Adrenal gland (tissue), 12 donors: ENCODE data around the gene LIPK. TPM values are rescaled to one million over a fixed set of nuclear protein-coding genes. Genes with fewer than 3 reads are reported as not detected.
"Not testable (repeated sequence)": the region's sequence is repeated elsewhere in the genome, so short reads cannot be mapped to it uniquely, and the experiment has no call there.

ENCODE experiments used
- DNase-seq, 7 donors: peaks; one replicate each; pipeline ENCODE4 v3.0.0-alpha.2; 2019 to 2020
- H3K27ac ChIP-seq, 5 donors: fragments of 200-600 bp; sonication (generic) in 4 of 5; 1 replicate in 3 of 5; 2 replicates in 2 of 5; pipeline versions ENCODE4 v1.5.1 to v1.8.0; 2016 to 2020; ENCODE audit warnings: mild to moderate bottlenecking in 1 of 5
- H3K27me3 ChIP-seq: fragments of 200-600 bp; 2 replicates; pipeline ENCODE4 v1.8.0; 2021
- H3K36me3 ChIP-seq, 2 donors: fragments of 200-600 bp; replicated peaks in 1 of 2; 1 replicate in 1 of 2; 2 replicates in 1 of 2; pipeline versions ENCODE4 v1.5.1 to v1.8.0; 2018 to 2022
- H3K4me1 ChIP-seq, 2 donors: fragments of 200-600 bp; replicated peaks in 1 of 2; 1 replicate in 1 of 2; 2 replicates in 1 of 2; pipeline versions ENCODE4 v1.5.1 to v1.8.0; 2018 to 2021
- H3K4me3 ChIP-seq, 4 donors: fragments of 200-600 bp; sonication (generic) in 3 of 4; one replicate each; pipeline ENCODE4 v1.5.1; 2016 to 2018
- H3K9me3 ChIP-seq, 3 donors: fragments of 200-600 bp; sonication (generic) in 1 of 3; replicated peaks in 1 of 3; 1 replicate in 2 of 3; 2 replicates in 1 of 3; pipeline versions ENCODE4 v1.5.1 to v1.8.0; 2016 to 2021
- POLR2A ChIP-seq, 2 donors: fragments of 450-650 bp; IDR thresholded peaks; one replicate each; pipeline ENCODE4 v1.6.1; 2017; ENCODE audit warnings: antibody characterized with exemption in 2 of 2, mild to moderate bottlenecking in 2 of 2, moderate library complexity in 1 of 2
- WGBS, 4 donors: extraction: QIAGEN DNeasy Blood & Tissue Kit in 2 of 4; methylation state at CpG; one replicate each; pipeline versions ENCODE4 v1.1.5 to v1.1.7; 2013 to 2017; 5-methylcytosine and 5-hydroxymethylcytosine counted together
- intact Hi-C, 2 donors: fragments of 100-400 bp; cut with DNase I; formaldehyde crosslinking; loops; one replicate each; pipeline versions ENCODE4 v1.14.1 to v1.15.0; 2022 to 2023
- polyA plus RNA-seq, 3 donors: library from polyadenylated mRNA; stranded (reverse); fragments of 200-250 nt in 2 of 3; fragments of 350-450 nt in 1 of 3; fragmentation: Illumina TruSeq in 1 of 3; extraction: RNeasy Lipid Tissue Mini Kit (QIAGEN cat#74804) in 1 of 3; gene quantifications; one replicate each; pipeline ENCODE4 v1.2.3, GENCODE V29; 2013 to 2014
- total RNA-seq, 9 donors: library from RNA; depleted of rRNA in 4 of 9; stranded (reverse); fragments of >200 nt in 4 of 9; fragments of 120-200 nt in 1 of 9; fragmentation: NEBNext Ultra II Directional in 1 of 9; extraction: Animal tissue kit (Norgen Biotek cat#: 25700) in 1 of 9; gene quantifications; one replicate each; pipeline versions ENCODE4 v1.1.0 to v1.2.4, GENCODE V29; 2013 to 2023
- TF ChIP-seq, protein P1 (sequence below), 6 experiments: fragments of 450-650 bp in 4 of 6; fragments of 200-600 bp in 2 of 6; sonication (generic) in 1 of 6; IDR thresholded peaks; 1 replicate in 5 of 6; 2 replicates in 1 of 6; pipeline versions ENCODE4 v1.5.1 to v1.8.0; 2016 to 2021; ENCODE audit warnings: antibody characterized with exemption in 6 of 6, mild to moderate bottlenecking in 2 of 6, moderate library complexity in 1 of 6
- donor health status: healthy with polysubstance abuse.
- donor health status: Bipolar disorder and iron deficiency.
- donor health status: DM: yes; HTN: yes; CAD: no.
- donor health status: DM: no; HTN: no; CAD: no.
- donor health status: DM: no; HTN: no; CAD: no.
- donor health status: DM: yes; HTN: yes; CAD: no.

The LIPK gene
- total and polyA plus RNA-seq, 12 donors: not detected

DNA sequence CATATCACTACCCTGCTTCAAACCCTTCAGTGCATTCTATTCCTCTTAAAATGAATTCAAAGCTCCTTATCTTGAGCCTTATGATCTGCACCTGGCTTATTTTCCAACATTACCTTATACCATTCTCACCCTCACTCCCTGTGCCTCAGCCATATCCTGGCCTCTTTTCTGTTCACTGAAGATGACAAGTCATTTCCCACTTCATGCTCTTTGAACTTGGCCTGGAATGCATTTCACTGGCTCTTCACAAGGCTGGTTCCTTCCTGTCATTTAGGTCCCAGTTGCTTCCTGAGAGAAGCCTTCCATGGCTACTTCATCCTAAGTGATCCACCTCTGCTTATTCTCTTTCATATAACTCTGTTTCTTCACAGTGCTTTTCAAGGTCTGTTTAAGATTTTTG is 45.0 kb upstream of the LIPK start:
- H3K36me3 ChIP-seq: no peaks in the 10 kb centered on the region
- no peaks in the 10 kb centered on the region for H3K27me3 ChIP-seq
- no peak for DNase-seq
- intact Hi-C loops: no loop called here
- H3K9me3 ChIP-seq: no peaks in the 10 kb centered on the region
- H3K4me3 ChIP-seq: no peak overlapping the region
- no peak overlapping the region for H3K27ac ChIP-seq
- TF ChIP-seq, protein P1, sequence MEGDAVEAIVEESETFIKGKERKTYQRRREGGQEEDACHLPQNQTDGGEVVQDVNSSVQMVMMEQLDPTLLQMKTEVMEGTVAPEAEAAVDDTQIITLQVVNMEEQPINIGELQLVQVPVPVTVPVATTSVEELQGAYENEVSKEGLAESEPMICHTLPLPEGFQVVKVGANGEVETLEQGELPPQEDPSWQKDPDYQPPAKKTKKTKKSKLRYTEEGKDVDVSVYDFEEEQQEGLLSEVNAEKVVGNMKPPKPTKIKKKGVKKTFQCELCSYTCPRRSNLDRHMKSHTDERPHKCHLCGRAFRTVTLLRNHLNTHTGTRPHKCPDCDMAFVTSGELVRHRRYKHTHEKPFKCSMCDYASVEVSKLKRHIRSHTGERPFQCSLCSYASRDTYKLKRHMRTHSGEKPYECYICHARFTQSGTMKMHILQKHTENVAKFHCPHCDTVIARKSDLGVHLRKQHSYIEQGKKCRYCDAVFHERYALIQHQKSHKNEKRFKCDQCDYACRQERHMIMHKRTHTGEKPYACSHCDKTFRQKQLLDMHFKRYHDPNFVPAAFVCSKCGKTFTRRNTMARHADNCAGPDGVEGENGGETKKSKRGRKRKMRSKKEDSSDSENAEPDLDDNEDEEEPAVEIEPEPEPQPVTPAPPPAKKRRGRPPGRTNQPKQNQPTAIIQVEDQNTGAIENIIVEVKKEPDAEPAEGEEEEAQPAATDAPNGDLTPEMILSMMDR (IDR thresholded peaks at IDR 0.05): no peak
- TF ChIP-seq POLR2A (IDR thresholded peaks at IDR 0.05): no peak
- H3K4me1 ChIP-seq: no peaks in the 10 kb centered on the region

GRCh38 chr10:88661577-88661976 is 44.5 kb upstream of the LIPK start:
- no peak overlapping the region for H3K4me3 ChIP-seq
- H3K9me3 ChIP-seq: no peaks in the 10 kb centered on the region
- no peak for TF ChIP-seq POLR2A (IDR thresholded peaks at IDR 0.05)
- TF ChIP-seq, protein P1 (IDR thresholded peaks at IDR 0.05): no peak
- no peaks in the 10 kb centered on the region for H3K27me3 ChIP-seq
- no peak overlapping the region for H3K27ac ChIP-seq
- DNase-seq: no peak
- H3K36me3 ChIP-seq: no peaks in the 10 kb centered on the region
- no peaks in the 10 kb centered on the region for H3K4me1 ChIP-seq
- intact Hi-C loops: no loop called here

DNA sequence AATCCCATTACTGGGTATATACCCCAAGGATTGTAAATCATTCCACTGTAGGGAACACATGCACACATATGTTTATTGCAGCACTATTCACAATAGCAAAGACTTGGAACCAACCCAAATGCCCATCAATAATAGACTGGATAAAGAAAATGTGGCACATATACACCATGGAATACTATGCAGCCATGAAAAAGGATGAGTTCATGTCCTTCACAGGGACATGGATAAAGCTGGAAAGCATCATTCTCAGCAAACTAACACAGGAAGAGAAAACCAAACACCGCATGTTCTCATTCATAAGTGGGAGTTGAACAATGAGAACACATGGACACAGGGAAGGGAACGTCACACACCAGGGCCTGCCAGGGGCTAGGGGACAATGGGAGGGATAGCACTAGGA is 42.9 kb upstream of the LIPK start:
- H3K36me3 ChIP-seq, H3K27ac ChIP-seq, DNase-seq, intact Hi-C loops, H3K4me3 ChIP-seq, H3K4me1 ChIP-seq, H3K27me3 ChIP-seq, H3K9me3 ChIP-seq: not testable (repeated sequence)
- 82 to 98% (median 94%) methylated on average over 2 of the region's 2 CpGs for WGBS, 4 donors

DNA sequence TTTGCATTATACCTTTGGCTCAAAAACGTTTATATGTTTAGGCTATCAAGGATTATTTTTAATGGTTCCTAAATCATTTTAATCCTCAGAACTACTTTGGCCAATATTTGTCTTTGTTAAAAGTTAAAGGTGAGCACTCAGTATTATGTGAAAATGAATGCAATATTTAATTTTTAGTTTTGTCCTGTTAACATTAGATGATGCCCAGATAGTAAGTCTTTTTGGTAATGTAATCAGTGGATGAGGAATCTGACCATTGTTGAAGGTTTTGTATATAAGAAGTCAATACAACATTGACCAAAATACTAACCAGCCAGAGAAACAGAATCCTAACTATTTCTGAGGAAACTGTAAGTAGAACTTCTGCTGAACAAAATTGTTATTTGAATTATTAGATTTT is 41.9 kb upstream of the LIPK start, which contains the start of gene LIPF:
LIPF (plus strand) TSS at position 301 of the 400 bp plus-strand sequence. CDS start 2,856 bp downstream, outside the sequence.
- TF ChIP-seq, protein P1 (IDR thresholded peaks at IDR 0.05): no peak
- no peak for TF ChIP-seq POLR2A (IDR thresholded peaks at IDR 0.05)
- no peaks in the 10 kb centered on the region for H3K27me3 ChIP-seq
- no peaks in the 10 kb centered on the region for H3K4me1 ChIP-seq
- H3K27ac ChIP-seq: no peak within 1 kb of the TSS
- no peak for DNase-seq
- H3K9me3 ChIP-seq: no peaks in the 10 kb centered on the region
- 26 to 57% (median 30%) methylated on average over 1 of the region's 1 CpG for WGBS, 4 donors
- H3K36me3 ChIP-seq: no peaks in the 10 kb centered on the region
- no peak within 1 kb of the TSS for H3K4me3 ChIP-seq
- intact Hi-C loops: no loop called here

GRCh38 chr10:88668465-88668864 is 37.6 kb upstream of the LIPK start:
- intact Hi-C loops: no loop called here
- Histone ChIP-seq H3K36me3 (no peaks in the 10 kb centered on the region), H3K9me3 (no peaks in the 10 kb centered on the region), H3K27ac (no peak overlapping the region), H3K4me3 (no peak overlapping the region), H3K27me3 (no peaks in the 10 kb centered on the region), H3K4me1 (no peaks in the 10 kb centered on the region)
- DNase-seq: no peak
- WGBS, 4 donors: 73 to 100% (median 84%) methylated on average over 1 of the region's 1 CpG
- no peak for TF ChIP-seq POLR2A (IDR thresholded peaks at IDR 0.05)
- TF ChIP-seq, protein P1 (IDR thresholded peaks at IDR 0.05): no peak
